VCaP (cell line): Measurements from ENCODE around the gene ARFIP1.
"Not testable (repeated sequence)": the region's sequence is repeated elsewhere in the genome, so short reads cannot be mapped to it uniquely, and the experiment has no call there.

Experiments used
- H3K27ac ChIP-seq: fragments of 450-650 bp; 2 replicates; pipeline ENCODE4 v1.5.1; 2017
- TF ChIP-seq, protein P1 (sequence below): fragments of 450-650 bp; conservative IDR thresholded peaks from 2 replicates; pipeline ENCODE4 v1.5.1; 2017; ENCODE audit warnings: mild to moderate bottlenecking, moderate library complexity

ARFIP1 gene

DNA sequence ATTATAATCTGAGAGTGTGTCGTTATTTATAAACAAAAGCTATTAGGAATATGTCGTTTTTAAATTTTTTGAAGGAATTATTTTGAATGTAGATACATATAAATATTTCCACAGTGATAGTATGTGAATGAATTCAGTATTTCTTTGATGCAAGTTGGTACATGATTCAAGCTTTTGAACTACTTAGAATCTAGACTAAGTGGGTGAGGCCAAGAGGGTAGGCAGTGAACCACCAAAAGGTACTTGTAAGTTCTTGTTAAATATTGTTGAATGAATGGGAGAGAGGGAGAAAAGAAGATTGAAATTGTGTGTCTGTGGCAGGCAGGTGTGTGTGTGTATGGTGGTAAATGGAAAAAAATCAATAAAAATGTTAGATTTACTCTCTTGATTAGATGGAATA, 69.6 kb downstream of the ARFIP1 start:
- TF ChIP-seq, protein P1, sequence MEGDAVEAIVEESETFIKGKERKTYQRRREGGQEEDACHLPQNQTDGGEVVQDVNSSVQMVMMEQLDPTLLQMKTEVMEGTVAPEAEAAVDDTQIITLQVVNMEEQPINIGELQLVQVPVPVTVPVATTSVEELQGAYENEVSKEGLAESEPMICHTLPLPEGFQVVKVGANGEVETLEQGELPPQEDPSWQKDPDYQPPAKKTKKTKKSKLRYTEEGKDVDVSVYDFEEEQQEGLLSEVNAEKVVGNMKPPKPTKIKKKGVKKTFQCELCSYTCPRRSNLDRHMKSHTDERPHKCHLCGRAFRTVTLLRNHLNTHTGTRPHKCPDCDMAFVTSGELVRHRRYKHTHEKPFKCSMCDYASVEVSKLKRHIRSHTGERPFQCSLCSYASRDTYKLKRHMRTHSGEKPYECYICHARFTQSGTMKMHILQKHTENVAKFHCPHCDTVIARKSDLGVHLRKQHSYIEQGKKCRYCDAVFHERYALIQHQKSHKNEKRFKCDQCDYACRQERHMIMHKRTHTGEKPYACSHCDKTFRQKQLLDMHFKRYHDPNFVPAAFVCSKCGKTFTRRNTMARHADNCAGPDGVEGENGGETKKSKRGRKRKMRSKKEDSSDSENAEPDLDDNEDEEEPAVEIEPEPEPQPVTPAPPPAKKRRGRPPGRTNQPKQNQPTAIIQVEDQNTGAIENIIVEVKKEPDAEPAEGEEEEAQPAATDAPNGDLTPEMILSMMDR, result no peak
- H3K27ac ChIP-seq, result no peak overlapping the region

DNA sequence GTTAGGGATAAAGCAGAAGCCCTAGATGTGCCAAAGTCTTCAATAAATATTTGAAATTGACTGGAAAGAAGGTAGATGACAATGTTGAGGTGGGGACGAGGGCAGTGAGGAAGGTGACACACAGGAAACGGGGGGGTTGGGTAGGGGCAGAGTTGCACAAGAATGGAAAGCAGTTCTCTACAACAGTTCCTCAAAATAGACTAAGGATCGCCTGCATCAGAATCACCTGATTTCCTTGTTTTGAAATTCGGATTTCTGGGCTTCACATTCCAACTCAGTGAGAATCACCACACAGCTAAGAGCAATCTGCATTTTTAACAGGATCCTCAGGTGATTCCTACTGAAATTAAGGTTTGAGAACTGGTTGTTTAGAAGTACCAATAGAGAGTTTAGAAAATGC, 70.6 kb downstream of the ARFIP1 start:
- TF ChIP-seq, protein P1, result no peak
- H3K27ac ChIP-seq, result no peak overlapping the region

DNA sequence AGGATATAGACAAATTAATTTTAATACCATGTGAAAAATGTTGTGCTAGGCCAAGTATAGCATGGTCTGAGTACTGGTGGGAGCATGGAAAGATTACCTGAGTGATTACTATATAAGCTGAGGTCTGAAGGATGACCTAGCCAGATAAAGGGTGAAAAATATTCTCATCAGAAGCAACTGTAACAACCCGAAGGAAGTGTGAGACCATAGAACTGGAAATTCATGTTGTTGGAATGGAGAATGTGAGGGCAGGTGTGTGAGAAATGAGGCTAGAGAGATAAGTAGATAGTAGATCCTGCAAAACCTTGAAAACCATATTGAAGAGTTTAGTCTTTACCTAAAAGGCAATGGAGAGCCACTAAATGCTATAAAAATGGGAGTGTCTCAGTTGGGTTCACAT, 71.5 kb downstream of the ARFIP1 start:
- TF ChIP-seq, protein P1, result no peak
- no peak overlapping the region for H3K27ac ChIP-seq

DNA sequence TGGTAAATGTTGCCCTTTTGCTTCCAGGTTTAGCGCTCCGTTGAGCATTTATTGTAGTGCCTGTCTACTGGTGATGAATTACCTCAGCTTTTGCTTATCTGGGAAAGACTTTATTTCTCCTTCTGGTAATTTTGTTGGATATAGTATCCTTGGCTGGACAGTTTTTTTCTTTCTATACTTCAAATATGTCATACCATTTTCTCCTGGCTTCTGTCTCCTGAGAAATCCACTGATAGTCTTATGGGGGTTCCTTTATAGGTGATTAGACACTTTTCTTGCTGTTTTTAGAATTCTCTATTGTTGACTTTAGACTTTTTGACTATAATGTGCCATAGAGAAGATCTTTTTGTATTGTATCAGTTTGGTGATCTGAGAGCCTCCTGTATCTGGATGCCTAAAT, 73.5 kb downstream of the ARFIP1 start:
- no peak overlapping the region for H3K27ac ChIP-seq
- TF ChIP-seq, protein P1, result no peak

DNA sequence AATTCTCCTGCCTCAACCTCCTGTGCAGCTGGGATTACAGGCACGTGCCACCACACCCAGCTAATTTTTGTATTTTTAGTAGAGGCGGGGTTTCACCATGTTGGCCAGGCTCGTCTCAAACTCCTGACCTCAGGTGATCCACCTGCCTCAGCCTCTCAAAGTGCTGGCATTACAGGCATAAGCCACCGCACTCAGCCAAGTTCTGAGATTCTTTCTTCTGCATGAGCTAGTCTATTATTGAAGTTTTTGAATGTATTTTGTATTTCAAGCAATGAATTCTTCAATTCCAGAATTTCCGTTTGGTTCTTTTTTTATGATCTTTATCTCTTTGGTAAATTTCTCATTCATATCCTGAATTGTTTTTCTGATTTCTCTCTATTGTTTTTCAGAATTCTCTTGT, 74.3 kb downstream of the ARFIP1 start:
- not testable (repeated sequence) for H3K27ac ChIP-seq

DNA sequence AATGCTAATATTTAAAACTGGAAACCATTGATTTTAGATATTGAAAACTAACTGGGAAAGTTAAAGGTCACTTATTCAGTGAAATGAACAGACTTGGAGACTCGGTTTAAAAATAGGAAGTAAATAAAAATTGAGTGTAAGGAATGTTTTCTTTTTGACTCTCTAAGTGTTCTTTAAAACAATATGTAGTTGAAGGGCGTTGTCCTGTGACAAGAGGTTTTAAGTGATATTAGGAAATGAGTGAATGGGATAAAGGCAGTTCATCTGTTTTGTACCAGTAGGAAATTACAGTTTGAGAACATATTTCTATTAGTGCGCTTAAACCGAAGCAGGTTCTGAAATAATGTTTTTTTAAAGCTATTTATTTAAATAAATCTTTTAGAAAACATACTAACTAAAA, 77.2 kb downstream of the ARFIP1 start:
- no peak overlapping the region for H3K27ac ChIP-seq
- TF ChIP-seq, protein P1, result no peak

DNA sequence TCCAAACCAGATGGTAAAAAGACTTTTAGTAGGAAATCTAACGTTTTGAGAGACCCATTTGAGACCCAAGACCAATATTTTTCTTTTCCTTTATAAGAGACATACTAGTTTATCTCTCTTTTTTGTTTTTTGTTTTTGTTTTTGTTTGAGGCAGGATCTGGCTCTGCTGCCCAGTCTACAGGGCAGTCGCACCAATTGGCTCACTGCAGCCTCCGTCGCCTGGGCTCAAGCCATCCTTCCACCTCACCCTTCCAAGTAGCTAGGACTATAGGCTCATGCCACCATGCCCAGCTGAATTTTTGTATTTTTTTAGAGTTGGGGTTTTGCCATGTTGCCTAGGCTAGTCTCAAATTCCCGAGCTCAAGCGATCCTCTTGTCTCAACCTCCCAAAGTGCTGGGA, 79.2 kb downstream of the ARFIP1 start:
- no peak overlapping the region for H3K27ac ChIP-seq
- TF ChIP-seq, protein P1, result no peak

DNA sequence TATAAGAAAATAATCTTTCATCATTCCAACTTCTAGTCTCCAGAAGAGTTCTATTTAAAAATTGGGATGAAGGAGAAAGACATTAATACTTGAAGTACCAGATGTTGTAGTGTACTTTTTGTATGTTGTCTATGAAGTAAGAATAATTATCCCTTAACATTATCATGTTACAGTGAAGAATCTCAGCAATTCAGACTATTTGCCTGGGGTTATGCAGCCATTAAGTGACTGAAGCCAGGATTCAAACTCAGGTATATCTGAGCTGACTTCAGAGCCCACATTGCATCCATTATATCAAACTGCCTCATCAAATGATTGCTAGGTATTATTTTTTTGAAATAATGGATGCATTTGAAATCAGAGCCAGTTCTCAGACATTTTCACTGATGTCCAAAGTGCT, 80.3 kb downstream of the ARFIP1 start:
- no peak overlapping the region for H3K27ac ChIP-seq

More for the DNA sequence above, 80.3 kb downstream of the ARFIP1 start:
- TF ChIP-seq, protein P1, result no peak
